GM20000 (cell line): ENCODE results near the gene TNFRSF8.

ENCODE experiments used
- DNase-seq: peaks from one replicate; pipeline ENCODE4 v3.0.0; 2012; ENCODE audit warnings: low spot score
- TF ChIP-seq, protein P1 (sequence below): IDR thresholded peaks from 2 replicates; pipeline ENCODE4 v1.5.1; 2012; ENCODE audit warnings: mild to moderate bottlenecking, control low read depth; ENCODE audit errors: extremely low read depth, missing control alignments

TNFRSF8 gene

DNA sequence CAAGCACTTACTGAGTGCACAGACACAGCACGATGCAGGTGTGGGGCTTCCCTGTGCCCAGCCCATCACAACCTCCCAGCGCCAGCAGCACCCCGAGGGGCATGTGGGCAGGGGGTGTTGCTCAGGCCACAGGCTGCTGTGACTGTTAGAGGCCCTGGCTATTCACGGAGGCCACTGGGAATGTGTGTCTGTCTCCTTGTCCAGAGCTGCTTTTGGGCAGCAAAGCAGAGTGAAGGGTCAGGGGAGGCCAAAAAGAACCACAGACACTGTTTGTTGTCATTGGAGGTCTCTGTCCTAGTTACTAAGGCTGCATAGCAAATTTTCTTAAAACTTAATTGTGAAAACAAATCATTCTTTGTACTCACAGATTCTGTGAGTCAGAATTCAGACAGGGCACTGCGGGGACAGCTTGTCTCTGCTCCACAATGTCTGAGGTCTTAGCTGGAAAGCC lies 49.6 kb downstream of the TNFRSF8 start:
- no peak for DNase-seq
- TF ChIP-seq, protein P1, sequence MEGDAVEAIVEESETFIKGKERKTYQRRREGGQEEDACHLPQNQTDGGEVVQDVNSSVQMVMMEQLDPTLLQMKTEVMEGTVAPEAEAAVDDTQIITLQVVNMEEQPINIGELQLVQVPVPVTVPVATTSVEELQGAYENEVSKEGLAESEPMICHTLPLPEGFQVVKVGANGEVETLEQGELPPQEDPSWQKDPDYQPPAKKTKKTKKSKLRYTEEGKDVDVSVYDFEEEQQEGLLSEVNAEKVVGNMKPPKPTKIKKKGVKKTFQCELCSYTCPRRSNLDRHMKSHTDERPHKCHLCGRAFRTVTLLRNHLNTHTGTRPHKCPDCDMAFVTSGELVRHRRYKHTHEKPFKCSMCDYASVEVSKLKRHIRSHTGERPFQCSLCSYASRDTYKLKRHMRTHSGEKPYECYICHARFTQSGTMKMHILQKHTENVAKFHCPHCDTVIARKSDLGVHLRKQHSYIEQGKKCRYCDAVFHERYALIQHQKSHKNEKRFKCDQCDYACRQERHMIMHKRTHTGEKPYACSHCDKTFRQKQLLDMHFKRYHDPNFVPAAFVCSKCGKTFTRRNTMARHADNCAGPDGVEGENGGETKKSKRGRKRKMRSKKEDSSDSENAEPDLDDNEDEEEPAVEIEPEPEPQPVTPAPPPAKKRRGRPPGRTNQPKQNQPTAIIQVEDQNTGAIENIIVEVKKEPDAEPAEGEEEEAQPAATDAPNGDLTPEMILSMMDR = no peak

DNA sequence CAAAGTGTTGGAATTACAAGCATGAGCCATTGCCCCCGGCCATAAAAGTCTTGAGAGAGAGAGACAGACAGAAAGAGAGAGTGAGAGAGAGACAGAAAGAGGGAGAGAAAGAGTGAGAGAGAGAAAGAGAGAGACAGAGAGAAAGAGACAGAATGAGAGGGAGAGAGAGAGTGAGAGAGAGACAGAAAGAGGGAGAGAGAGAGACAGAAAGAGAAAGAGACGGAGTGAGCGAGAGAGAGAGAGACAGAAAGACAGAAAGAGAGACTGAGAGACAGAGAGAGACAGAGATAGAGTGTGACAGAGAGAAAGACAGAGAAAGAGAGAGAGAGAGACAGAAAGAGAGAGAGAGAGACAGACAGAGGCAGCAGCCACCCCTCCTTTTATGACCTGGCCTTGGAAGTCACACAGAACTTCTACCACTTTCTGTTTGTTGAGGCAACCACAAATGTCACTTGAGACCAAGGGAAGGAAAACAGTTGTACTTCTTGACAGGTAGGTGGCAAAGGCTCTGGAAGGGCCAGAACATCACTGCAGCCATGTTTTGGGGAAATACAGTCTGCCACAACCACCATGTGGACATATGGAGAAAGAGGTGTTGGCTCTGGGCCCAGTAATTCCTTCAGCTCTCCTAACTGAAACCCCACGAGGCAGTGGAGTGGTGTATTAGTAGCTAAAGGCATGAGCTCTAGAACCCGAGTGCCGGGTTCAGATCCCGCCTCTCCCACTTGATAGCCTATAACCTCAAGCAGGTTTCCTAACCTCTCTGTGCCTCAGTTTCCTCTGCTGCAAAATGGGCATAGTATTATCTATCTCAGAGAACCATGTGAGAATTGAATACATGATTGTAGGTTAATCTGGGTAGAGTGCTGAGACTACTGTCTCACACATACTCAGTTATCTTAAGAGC lies 50.6 kb downstream of the TNFRSF8 start:
- TF ChIP-seq, protein P1 = no peak
- DNase-seq = no peak

DNA sequence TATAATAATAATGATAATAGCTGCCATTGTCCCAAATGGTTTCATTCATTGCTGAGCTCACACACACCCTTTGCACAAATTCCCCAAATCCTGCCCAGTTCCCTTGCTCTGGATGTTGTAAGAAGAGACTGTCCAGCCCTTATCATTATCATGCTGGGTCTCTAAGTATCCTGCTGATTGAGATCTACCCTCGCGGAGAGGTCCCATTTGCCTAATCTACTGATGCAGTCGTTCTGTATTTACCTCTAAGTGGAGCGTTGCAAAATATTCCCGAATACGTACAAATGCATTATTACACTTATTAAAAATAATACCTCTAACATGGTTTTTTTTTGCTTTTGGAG lies 51.2 kb downstream of the TNFRSF8 start:
- TF ChIP-seq, protein P1 = no peak
- DNase-seq = no peak

DNA sequence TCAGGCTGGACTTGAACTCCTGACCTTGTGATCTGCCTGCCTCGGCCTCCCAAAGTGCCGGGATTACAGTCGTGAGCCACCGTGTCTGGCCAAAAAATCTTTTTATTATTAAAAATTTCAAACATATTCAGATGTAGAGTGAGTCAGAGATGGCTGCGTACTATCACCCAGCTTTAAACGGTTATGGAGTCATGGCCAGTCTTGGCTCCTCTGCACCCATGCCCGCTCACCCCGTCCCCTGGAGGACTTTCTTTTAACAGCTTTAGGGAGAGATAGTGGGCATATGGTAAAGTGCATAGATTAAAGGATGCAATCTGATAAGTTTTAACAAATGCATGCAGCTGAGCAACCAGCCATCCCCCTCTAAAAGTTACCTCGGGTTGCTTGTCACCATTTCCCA lies 51.8 kb downstream of the TNFRSF8 start:
- TF ChIP-seq, protein P1 = no peak
- DNase-seq = no peak

DNA sequence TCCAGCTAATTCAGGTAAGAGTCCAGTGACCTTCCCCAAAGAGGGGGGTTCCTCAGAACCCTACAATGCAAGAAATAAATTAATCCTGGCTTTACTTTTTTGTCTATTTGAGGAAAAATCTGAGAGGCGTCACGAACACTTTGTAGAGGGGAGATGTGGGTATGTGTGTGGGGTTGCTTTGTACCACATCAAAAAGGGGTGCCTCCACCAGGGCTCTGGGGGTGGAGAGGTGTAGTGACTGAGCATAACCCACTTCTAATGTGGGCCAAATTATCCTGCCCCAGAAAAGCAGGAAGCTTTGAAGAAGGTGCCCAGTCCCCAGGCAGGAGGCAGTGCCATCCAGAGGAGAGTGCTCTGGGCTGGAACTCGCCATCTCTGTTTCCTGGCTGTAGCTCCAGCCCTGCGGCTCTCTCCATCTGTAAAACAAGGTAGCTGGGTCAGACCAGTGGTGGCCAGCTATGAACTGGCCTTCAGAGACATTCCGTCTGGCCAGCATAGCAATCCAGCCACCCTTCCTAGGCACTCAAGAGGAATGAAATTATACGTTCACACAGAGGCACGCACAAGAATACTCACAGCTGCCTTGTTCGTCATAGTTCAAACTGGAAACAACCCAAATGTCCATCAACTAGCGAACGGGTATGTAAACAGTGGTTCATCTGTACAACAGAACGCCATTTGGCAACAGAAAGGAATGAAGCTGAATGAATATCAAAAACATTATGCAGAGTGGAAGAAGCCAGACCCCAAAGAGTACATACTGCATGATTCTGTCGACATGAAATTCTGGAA lies 58.3 kb downstream of the TNFRSF8 start:
- TF ChIP-seq, protein P1 = no peak
- no peak for DNase-seq

DNA sequence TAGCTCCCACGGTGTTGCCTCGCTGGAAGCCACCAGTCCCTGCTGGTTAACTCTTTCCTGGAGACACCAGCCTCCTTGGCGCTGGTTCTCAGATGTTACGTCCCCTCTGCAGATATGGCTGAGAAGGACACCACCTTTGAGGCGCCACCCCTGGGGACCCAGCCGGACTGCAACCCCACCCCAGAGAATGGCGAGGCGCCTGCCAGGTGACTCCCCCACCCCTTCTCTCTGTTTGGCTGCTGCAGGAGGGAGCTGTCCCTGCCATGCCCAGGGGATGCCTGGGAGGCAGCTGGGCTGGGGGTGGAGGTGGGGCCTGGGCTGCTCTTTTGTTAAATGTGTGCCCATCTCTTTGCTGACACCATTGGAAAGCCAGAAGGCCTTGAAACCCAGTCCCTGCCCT lies 60.1 kb downstream of the TNFRSF8 start:
- TF ChIP-seq, protein P1 = no peak
- no peak for DNase-seq
